MM.1S (cell line): Measurements from ENCODE around the gene KIAA1217.

ENCODE experiments used
- DNase-seq: peaks from one replicate; pipeline ENCODE4 v3.0.0-alpha.2; 2015
- H2AFZ ChIP-seq: fragments of 300-600 bp; sonication (generic); 2 replicates; pipeline ENCODE4 v1.6.0; 2016; ENCODE audit warnings: antibody characterized with exemption, low read length
- H3F3A ChIP-seq: fragments of 300-600 bp; sonication (generic); 2 replicates; pipeline ENCODE4 v1.6.1; 2016; ENCODE audit warnings: mild to moderate bottlenecking, antibody characterized with exemption, low read length, moderate library complexity, mixed read lengths; ENCODE audit not compliant: insufficient read depth
- H3K27ac ChIP-seq: fragments of 300-600 bp; sonication (generic); 2 replicates; pipeline ENCODE4 v1.5.1; 2016; ENCODE audit warnings: mild to moderate bottlenecking, low read length
- H3K27me3 ChIP-seq: fragments of 300-600 bp; sonication (generic); replicated peaks from 2 replicates; pipeline ENCODE4 v1.6.0; 2016; ENCODE audit warnings: low read length; ENCODE audit not compliant: insufficient read depth
- H3K36me3 ChIP-seq: fragments of 300-600 bp; sonication (generic); replicated peaks from 2 replicates; pipeline ENCODE4 v1.6.1; 2016; ENCODE audit warnings: mild to moderate bottlenecking, low read length, mixed read lengths; ENCODE audit not compliant: insufficient read depth
- H3K4me1 ChIP-seq: fragments of 300-600 bp; sonication (generic); 2 replicates; pipeline ENCODE4 v1.6.1; 2016; ENCODE audit warnings: low read length, mixed read lengths
- H3K4me2 ChIP-seq: fragments of 300-600 bp; sonication (generic); 2 replicates; pipeline ENCODE4 v1.6.0; 2016; ENCODE audit warnings: low read depth, low read length
- H3K4me3 ChIP-seq: fragments of 300-600 bp; sonication (generic); 2 replicates; pipeline ENCODE4 v1.5.1; 2016; ENCODE audit warnings: low read length, mixed read lengths
- H3K79me2 ChIP-seq: fragments of 300-600 bp; sonication (generic); 2 replicates; pipeline ENCODE4 v1.6.1; 2016; ENCODE audit warnings: mixed run types, low read length, mixed read lengths
- H3K9ac ChIP-seq: fragments of 300-600 bp; sonication (generic); 2 replicates; pipeline ENCODE4 v1.6.1; 2016; ENCODE audit warnings: low read length, mixed read lengths
- H3K9me2 ChIP-seq: fragments of 300-600 bp; sonication (generic); replicated peaks from 2 replicates; pipeline ENCODE4 v1.6.1; 2016; ENCODE audit warnings: mild to moderate bottlenecking, low read length, mixed read lengths; ENCODE audit not compliant: insufficient read depth
- H3K9me3 ChIP-seq: fragments of 300-600 bp; sonication (generic); replicated peaks from 2 replicates; pipeline ENCODE4 v1.6.1; 2016; ENCODE audit warnings: mild to moderate bottlenecking, low read length, mixed read lengths; ENCODE audit not compliant: insufficient read depth
- H4K20me1 ChIP-seq: fragments of 300-600 bp; sonication (generic); 2 replicates; pipeline ENCODE4 v1.6.1; 2016; ENCODE audit warnings: mild to moderate bottlenecking, low read length, moderate library complexity, mixed read lengths; ENCODE audit not compliant: insufficient read depth
- EZH2 ChIP-seq: fragments of 300-600 bp; sonication (generic); optimal IDR thresholded peaks from 2 replicates; pipeline ENCODE3; 2017; ENCODE audit warnings: low read depth, mild to moderate bottlenecking, antibody characterized with exemption, low read length, mixed read lengths
- EZH2phosphoT487 ChIP-seq: fragments of 300-600 bp; sonication (generic); IDR thresholded peaks from 2 replicates; pipeline ENCODE4 v1.6.1; 2018; ENCODE audit warnings: antibody characterized with exemption, low read length
- TF ChIP-seq, protein P1 (sequence below): fragments of 300-600 bp; sonication (generic); IDR thresholded peaks from 2 replicates; pipeline ENCODE4 v1.5.1; 2016; ENCODE audit warnings: antibody characterized with exemption, low read length, mixed read lengths

The KIAA1217 gene

DNA sequence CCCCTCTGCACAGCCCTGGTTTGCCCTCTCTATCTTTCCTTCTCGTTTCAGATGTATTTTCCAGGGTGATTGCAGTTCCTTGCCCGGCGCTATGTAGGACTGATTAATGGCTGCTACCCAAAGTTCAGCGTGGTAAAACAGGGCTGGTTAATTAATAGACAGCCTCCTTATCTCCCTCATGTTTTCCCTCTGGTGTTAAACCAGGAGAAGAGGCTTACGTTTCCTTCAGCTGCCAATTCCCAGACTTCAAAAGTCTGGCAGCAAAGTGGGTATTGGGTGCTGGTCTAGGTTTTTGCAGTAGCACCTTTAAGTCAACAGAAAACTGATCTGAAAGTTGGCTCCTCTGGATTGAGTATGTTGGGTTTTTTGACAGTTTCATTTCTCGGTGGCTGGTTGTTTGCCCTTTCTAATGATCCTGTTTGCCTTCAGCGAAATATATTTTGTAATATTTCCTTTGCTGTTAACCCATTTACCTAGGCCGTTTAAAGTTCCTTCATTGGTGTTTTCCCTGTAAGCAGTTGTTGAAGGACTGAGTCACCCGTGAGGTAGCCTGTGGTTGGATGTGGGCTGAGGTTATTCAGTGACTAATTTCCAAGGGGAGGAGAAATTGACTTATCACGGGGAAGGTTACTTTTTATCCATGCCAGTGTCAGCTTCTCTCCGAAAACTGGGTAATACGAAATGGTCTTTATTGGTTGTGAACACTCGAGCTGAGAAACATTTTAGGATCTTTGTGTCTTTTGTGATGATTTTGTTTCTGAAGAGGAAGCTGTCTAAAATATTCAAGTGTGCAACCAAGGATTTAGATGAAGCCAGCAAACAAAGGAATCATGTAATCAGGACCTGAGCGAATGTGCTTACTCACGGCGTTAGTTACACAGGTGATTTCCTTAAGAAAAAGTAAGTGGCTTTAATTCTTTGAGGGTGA lies 257.2 kb downstream of the KIAA1217 start:
- no peaks in the 10 kb centered on the region for H4K20me1 ChIP-seq
- peaks cover 79% of the 10 kb centered on the region for H3K79me2 ChIP-seq
- peak overlapping the region; percentile 89 for H3K4me2 ChIP-seq
- H3K27me3 ChIP-seq = no peaks in the 10 kb centered on the region
- H3K9me2 ChIP-seq = no peaks in the 10 kb centered on the region
- H2AFZ ChIP-seq = peak overlapping the region; percentile 32; the same call in 1 of the 2 replicates
- peaks cover 41% of the 10 kb centered on the region for H3K4me1 ChIP-seq
- H3K27ac ChIP-seq = peak overlapping the region; percentile 55; the same call in 1 of the 2 replicates
- no peaks in the 10 kb centered on the region for H3K9me3 ChIP-seq
- no peak for TF ChIP-seq EZH2
- no peak for TF ChIP-seq EZH2phosphoT487
- TF ChIP-seq, protein P1, sequence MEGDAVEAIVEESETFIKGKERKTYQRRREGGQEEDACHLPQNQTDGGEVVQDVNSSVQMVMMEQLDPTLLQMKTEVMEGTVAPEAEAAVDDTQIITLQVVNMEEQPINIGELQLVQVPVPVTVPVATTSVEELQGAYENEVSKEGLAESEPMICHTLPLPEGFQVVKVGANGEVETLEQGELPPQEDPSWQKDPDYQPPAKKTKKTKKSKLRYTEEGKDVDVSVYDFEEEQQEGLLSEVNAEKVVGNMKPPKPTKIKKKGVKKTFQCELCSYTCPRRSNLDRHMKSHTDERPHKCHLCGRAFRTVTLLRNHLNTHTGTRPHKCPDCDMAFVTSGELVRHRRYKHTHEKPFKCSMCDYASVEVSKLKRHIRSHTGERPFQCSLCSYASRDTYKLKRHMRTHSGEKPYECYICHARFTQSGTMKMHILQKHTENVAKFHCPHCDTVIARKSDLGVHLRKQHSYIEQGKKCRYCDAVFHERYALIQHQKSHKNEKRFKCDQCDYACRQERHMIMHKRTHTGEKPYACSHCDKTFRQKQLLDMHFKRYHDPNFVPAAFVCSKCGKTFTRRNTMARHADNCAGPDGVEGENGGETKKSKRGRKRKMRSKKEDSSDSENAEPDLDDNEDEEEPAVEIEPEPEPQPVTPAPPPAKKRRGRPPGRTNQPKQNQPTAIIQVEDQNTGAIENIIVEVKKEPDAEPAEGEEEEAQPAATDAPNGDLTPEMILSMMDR = no peak
- peaks cover 20% of the 10 kb centered on the region for H3F3A ChIP-seq
- peak; percentile 60 for DNase-seq
- H3K36me3 ChIP-seq = no peaks in the 10 kb centered on the region
- H3K4me3 ChIP-seq = peak overlapping the region; percentile 48
- H3K9ac ChIP-seq = peak overlapping the region; percentile 7; the same call in 1 of the 2 replicates

DNA sequence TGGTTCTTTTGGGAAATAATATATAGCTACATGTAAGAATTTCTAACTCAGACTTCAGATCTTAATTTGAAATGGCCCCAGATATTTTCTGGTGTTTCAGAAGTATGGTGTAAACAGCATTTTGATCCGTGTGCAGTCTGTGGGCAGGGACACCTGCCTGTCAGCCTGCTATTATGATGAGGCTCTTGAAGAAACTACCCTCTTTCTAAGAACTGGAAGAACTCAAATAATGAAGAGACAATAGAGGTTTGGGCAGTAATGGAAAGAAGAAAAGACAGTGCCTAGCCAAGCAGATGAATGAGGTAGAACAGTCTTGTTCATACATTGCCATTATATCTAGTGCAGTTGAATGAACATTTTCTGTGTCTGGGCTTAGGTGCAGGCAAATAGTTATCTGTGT lies 258.2 kb downstream of the KIAA1217 start:
- Histone ChIP-seq H3K9me3 (no peaks in the 10 kb centered on the region), H3F3A (peaks cover 20% of the 10 kb centered on the region), H3K4me3 (peak overlapping the region; percentile 2; the same call in 1 of the 2 replicates)

GRCh38 chr10:24467605-24468004 lies 258.7 kb downstream of the KIAA1217 start:
- Histone ChIP-seq H3K27me3 (no peaks in the 10 kb centered on the region), H4K20me1 (no peaks in the 10 kb centered on the region), H3K9me3 (no peaks in the 10 kb centered on the region), H3K79me2 (peaks cover 75% of the 10 kb centered on the region), H3K4me2 (0 out of 2 replicates have a peak overlapping the region, but pooled peaks have one; percentile 89), H2AFZ (no peak overlapping the region), H3K9ac (no peak overlapping the region), H3K9me2 (no peaks in the 10 kb centered on the region), H3K36me3 (no peaks in the 10 kb centered on the region), H3K27ac (no peak overlapping the region), H3K4me3 (no peak overlapping the region), H3F3A (peaks cover 20% of the 10 kb centered on the region), H3K4me1 (peaks cover 41% of the 10 kb centered on the region)
- no peak for DNase-seq
- TF ChIP-seq EZH2 (no peak), EZH2phosphoT487 (no peak)
- TF ChIP-seq, protein P1 = no peak

More for the DNA sequence above, 258.2 kb downstream of the KIAA1217 start:
- H3K4me2 ChIP-seq = peak overlapping the region; percentile 89; the same call in 1 of the 2 replicates
- no peaks in the 10 kb centered on the region for H3K36me3 ChIP-seq
- H3K4me1 ChIP-seq = peaks cover 41% of the 10 kb centered on the region
- no peak overlapping the region for H2AFZ ChIP-seq
- TF ChIP-seq EZH2phosphoT487 = no peak
- H3K27ac ChIP-seq = no peak overlapping the region
- no peaks in the 10 kb centered on the region for H3K9me2 ChIP-seq
- H3K27me3 ChIP-seq = no peaks in the 10 kb centered on the region
- no peak for DNase-seq
- H4K20me1 ChIP-seq = no peaks in the 10 kb centered on the region
- H3K9ac ChIP-seq = no peak overlapping the region
- H3K79me2 ChIP-seq = peaks cover 76% of the 10 kb centered on the region
